RCC 7860 (cell line): ENCODE data around the gene USE1.
A peak's percentile ranks its signal among the peaks of the same experiment; 100 is the strongest.

ENCODE experiments used
- DNase-seq: peaks from one replicate; pipeline ENCODE4 v3.0.0-alpha.2; 2015; ENCODE audit warnings: low spot score
- FAIRE-seq: peaks from 2 replicates; lab custom pipeline; 2012; peaks lifted over from hg19 to GRCh38; lab: Jason Lieb, UNC

Gene USE1

GRCh38 chr19:17205237-17206140, 9.7 kb upstream of the USE1 start:
- no peak for FAIRE-seq
- peak; percentile 18 for DNase-seq

- FAIRE-seq (no peak), DNase-seq (no peak)
These were observed 8.2 kb upstream of the USE1 start for GRCh38 chr19:17206736-17207581.

- DNase-seq (no peak), FAIRE-seq (no peak)
These were observed 5.8 kb upstream of the USE1 start for GRCh38 chr19:17209126-17210036.

- DNase-seq (no peak), FAIRE-seq (no peak)
These were observed 4.9 kb upstream of the USE1 start for GRCh38 chr19:17210296-17210695.

GRCh38 chr19:17211547-17212446, 3.4 kb upstream of the USE1 start:
- DNase-seq (no peak), FAIRE-seq (no peak)

GRCh38 chr19:17213334-17213733, 1.8 kb upstream of the USE1 start:
- FAIRE-seq = no peak

GRCh38 chr19:17214508-17215126, 540 bp upstream of the USE1 start:
- DNase-seq = no peak
- no peak for FAIRE-seq

More at GRCh38 chr19:17213334-17213733, 1.8 kb upstream of the USE1 start:
- DNase-seq = no peak

- FAIRE-seq (no peak), DNase-seq (no peak)
These were observed 1.0 kb downstream of the USE1 start for GRCh38 chr19:17216058-17216670.

GRCh38 chr19:17219286-17219685, 4.1 kb downstream of the USE1 start:
- no peak for DNase-seq
- FAIRE-seq = no peak

GRCh38 chr19:17220207-17220758, 5.1 kb downstream of the USE1 start:
- DNase-seq (peak; percentile 23), FAIRE-seq (no peak)

- FAIRE-seq (no peak), DNase-seq (no peak)
These were observed 9.9 kb downstream of the USE1 start for GRCh38 chr19:17225053-17225452.

- DNase-seq (peak; percentile 97), FAIRE-seq (peak; percentile 82)
These were observed 11.1 kb downstream of the USE1 start, which contains the start of gene OCEL1 for GRCh38 chr19:17226002-17226933. OCEL1 (plus strand) TSS chr19:17226226; CDS start chr19:17226248, 22 bp downstream.

- no peak for DNase-seq
- no peak for FAIRE-seq
These were observed 12.7 kb downstream of the USE1 start for GRCh38 chr19:17227798-17228367.

- no peak for FAIRE-seq
- no peak for DNase-seq
These were observed 14.7 kb downstream of the USE1 start for GRCh38 chr19:17229890-17230289.

GRCh38 chr19:17232258-17232657, 17.1 kb downstream of the USE1 start:
- no peak for DNase-seq
- no peak for FAIRE-seq

- FAIRE-seq (no peak), DNase-seq (no peak)
These were observed 19.7 kb downstream of the USE1 start for GRCh38 chr19:17234911-17235299.
